GM21367 (cell line): ENCODE data around the gene EPS8L1.
"Not testable (repeated sequence)": the region's sequence is repeated elsewhere in the genome, so short reads cannot be mapped to it uniquely, and the experiment has no call there.

Experiments used
- ATAC-seq: cut with Tn5 transposase; IDR thresholded peaks from one replicate; pipeline ENCODE4 v1.9.1; 2021; ENCODE audit not compliant: unreplicated experiment

The EPS8L1 gene

GRCh38 chr19:55075371-55075998, at the start of gene EPS8L1:
Gene EPS8L1, plus strand, starts transcription at chr19:55075869. Its CDS starts 576 bp downstream, at chr19:55076445.
- no peak for ATAC-seq

GRCh38 chr19:55027140-55027471, 48.6 kb upstream of the EPS8L1 start:
- not testable (repeated sequence) for ATAC-seq

- ATAC-seq: no peak
These were observed 48.0 kb upstream of the EPS8L1 start for GRCh38 chr19:55027472-55028337.

DNA sequence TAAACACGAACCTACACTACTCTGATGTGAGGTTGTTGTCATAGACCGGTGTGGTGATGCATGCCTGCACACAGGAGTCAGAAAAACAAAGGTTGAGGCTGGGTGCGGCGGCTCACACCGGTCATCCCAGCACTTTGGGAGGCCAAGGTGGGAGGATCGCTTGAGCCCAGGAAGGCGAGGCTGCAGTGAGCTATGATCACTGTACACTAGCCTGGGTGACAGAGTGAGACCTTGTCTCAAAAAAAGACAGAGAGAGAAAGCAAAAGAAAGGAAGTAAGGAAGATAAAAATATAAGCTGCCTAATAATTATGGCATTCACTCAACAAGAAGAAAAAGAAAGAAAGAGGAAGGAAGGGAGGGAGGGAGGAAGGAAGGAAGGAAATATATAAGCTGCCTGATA, 46.9 kb upstream of the EPS8L1 start:
- ATAC-seq: no peak

GRCh38 chr19:55031178-55031577, 44.5 kb upstream of the EPS8L1 start:
- ATAC-seq: no peak

- no peak for ATAC-seq
These were observed 43.4 kb upstream of the EPS8L1 start for GRCh38 chr19:55032170-55032800.

GRCh38 chr19:55032976-55033643, 42.6 kb upstream of the EPS8L1 start:
- not testable (repeated sequence) for ATAC-seq

GRCh38 chr19:55034751-55035150, 40.9 kb upstream of the EPS8L1 start:
- ATAC-seq: no peak

DNA sequence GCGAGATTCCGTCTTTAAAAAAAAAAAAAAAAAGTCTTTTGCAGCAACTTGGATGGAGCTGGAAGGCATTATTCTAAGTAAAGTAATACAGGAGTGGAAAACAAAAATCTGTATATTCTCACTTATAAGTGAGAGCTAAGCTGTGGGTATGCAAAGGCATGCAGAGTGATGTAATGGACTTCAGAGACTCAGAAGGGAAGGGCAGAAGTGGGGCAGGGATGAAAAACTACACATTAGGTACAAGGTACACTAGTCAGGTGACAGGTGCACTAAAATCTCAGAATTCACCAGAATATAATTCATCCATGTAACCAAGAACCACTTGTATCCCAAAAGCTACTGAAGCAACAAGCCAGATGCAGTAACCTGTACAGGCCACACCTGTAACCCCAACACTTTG, 39.6 kb upstream of the EPS8L1 start:
- ATAC-seq: no peak

GRCh38 chr19:55037603-55038002, 38.1 kb upstream of the EPS8L1 start:
- ATAC-seq: not testable (repeated sequence)

DNA sequence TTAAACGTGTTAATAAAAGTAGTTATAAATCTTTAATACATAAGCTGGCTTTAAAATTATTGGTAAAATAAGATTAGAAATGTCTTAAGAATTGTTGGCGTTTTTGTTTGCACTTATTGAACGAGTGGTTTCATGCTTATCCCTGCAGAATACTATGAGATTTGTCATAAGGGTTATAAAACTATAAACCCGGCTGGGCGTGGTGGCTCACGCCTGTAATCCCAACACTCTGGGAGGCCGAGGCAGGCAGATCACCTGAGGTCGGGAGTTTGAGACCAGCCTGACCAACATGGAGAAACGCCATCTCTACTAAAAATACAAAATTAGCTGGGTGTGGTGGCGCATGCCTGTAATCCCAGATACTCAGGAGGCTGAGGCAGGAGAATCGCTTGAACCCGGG, 35.0 kb upstream of the EPS8L1 start:
- ATAC-seq: not testable (repeated sequence)

- ATAC-seq: no peak
These were observed 34.4 kb upstream of the EPS8L1 start for GRCh38 chr19:55041244-55041626.

DNA sequence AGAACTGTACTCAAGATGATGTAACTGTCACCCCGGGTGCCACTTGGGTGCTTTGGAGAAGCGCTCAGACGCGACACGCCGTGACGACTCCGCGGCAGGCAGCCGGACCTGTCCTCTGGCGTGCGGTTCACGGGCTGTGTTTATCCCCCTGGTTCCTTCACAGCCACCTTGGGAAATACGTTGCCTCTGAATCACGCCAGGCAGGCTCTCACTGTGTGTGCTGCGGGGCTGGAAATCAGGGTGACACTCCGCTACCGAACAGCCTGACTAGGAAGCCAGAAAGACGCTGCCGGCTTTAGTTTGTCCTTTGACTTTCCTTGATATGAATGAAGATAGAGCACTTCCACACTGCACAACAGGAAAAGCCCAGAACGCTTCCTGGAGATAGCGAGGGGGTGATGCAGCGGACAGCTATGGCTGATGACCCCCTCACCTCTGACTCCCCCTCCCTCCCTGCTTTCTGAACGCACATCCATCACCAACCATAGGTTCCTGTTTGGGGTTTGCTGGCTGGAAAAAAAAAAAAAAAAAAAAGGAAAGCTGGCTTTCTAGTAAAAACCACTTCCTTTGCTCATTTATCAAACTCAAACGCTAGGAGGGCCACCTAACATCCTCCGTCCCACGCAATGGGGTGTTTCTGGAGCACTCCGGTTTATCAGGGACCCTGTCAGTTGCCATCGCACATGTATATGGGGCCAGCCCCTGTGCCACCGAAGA, 33.9 kb upstream of the EPS8L1 start:
- no peak for ATAC-seq

DNA sequence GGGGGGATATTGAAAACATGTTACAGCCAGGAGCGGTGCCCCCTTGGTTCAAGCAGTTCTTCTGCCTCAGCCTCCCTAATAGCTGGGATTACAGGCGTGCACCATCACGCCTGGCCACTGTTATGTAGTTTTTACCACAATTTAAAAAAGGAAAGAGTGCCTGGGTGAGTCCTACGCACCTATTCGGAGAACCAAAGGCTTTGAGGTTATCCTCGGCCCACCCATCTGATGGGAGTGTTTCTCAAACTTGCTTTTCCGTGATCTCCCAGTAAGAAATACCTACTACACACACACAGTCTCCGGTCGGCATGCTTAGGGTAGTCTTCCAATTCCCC, 33.4 kb upstream of the EPS8L1 start:
- ATAC-seq: no peak

GRCh38 chr19:55042688-55043087, 33.0 kb upstream of the EPS8L1 start:
- no peak for ATAC-seq

DNA sequence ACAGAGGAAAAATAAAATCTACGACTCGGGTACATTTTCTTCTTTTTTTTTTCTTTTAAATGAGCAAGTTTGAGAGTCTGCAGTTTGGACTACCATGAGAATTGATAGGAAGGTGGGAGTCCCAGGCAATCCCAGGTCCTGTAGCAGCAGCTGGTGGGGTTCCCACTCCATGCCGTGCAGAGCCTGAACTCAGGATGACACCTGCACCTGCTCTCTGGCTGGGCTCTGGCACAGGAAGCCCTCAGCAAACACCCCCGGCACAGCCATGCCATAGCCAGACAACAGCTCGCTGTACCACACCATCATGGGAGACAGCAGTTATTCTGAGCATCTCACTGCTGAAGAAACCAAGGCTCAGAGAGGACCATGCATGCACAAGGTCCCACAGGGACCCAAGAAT, 31.4 kb upstream of the EPS8L1 start:
- ATAC-seq: no peak

- ATAC-seq: no peak
These were observed 30.6 kb upstream of the EPS8L1 start for GRCh38 chr19:55044771-55045716.

DNA sequence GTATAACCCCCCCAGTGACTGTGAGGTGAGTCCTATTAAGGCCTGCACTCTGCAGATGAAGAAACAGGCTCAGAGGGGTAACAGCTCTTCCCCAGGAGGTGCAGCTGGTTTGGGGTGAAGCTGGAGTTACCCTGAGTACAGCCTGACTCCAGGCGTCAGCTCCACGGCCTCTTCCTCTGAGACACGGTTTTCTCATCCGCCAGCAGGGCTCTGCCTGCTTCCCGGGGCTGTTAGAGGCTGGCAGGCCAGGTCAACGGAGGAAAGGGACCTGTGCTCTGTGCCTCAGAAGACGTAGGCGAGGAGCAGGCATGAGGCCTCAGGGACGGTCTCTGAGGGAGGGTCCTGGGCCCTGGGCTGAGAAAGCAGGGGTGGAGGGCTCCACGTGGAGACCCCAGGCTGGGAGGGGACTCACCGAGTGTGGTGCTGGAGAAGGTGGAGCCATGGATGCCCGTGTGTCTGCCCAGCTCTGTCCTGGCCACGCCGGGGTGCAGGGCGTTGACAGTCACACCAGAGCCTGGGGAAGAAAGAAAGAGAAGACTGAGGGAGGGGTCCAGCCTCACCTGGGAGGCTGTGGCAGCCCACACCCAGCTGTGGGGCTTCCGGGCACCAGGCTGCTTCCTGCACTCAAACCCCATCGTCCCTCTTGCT, 28.6 kb upstream of the EPS8L1 start:
- ATAC-seq: no peak

- ATAC-seq: no peak
These were observed 27.7 kb upstream of the EPS8L1 start for GRCh38 chr19:55047951-55048350.
